Right lobe of liver (tissue), 4 donors: Measurements from ENCODE around the gene ST6GALNAC1.

Source experiments
- CTCF ChIP-seq, 4 donors: fragments of 200-600 bp in 3 of 4; fragments of 450-650 bp in 1 of 4; IDR thresholded peaks; one replicate each; pipeline versions ENCODE4 v1.5.1 to v1.8.0; 2016 to 2022; ENCODE audit warnings: antibody characterized with exemption in 4 of 4, mild to moderate bottlenecking in 2 of 4
- POLR2A ChIP-seq: fragments of 450-650 bp; IDR thresholded peaks from one replicate; pipeline ENCODE4 v1.6.1; 2017; ENCODE audit warnings: antibody characterized with exemption, mild to moderate bottlenecking
- donor health status: DM: no; HTN: no; CAD: no.
- donor health status: DM: no; HTN: no; CAD: no.
- donor health status: DM: no; HTN: yes; CAD: no.

- no peak for TF ChIP-seq CTCF (IDR thresholded peaks at IDR 0.05)
- TF ChIP-seq POLR2A = no peak
Observed at GRCh38 chr17:76576189-76576588, 67.4 kb downstream of the ST6GALNAC1 start.
